ENCODE measurements around the gene PLXDC2. TPM values are rescaled to one million over a fixed set of nuclear protein-coding genes. Genes with fewer than 3 reads are reported as not detected.
"Not testable (repeated sequence)": the region's sequence is repeated elsewhere in the genome, so short reads cannot be mapped to it uniquely, and the experiment has no call there.

PLXDC2 gene
- total RNA-seq (72.7 TPM), polyA plus RNA-seq (25.9 TPM)

GRCh38 chr10:19816411-19817230 lies at the start of gene PLXDC2:
PLXDC2 (plus strand) TSS chr10:19816432.
- Histone ChIP-seq H3K27ac (ENCODE audit: low read depth) (peak within 1 kb of the TSS; percentile 81), H3K36me3 (ENCODE audit: insufficient read depth) (no peaks in the 10 kb centered on the region), H3K4me1 (ENCODE audit: insufficient read depth) (no peaks in the 10 kb centered on the region), H3K4me3 (ENCODE audit: low read depth, low read length) (peak within 1 kb of the TSS; percentile 79)
- under 1% methylated on average over 65 of the region's 65 CpGs for WGBS
- no peak for DNase-seq (ENCODE audit: extremely low spot score)

GRCh38 chr10:19767876-19768275 lies 48.4 kb upstream of the PLXDC2 start:
- Histone ChIP-seq H3K4me1 (ENCODE audit: insufficient read depth) (no peaks in the 10 kb centered on the region), H3K36me3 (ENCODE audit: insufficient read depth) (no peaks in the 10 kb centered on the region), H3K4me3 (ENCODE audit: low read depth, low read length) (no peak overlapping the region), H3K27ac (ENCODE audit: low read depth) (no peak overlapping the region)
- WGBS = 56% methylated on average over 7 of the region's 7 CpGs
- no peak for DNase-seq (ENCODE audit: extremely low spot score)

- H3K36me3 ChIP-seq (ENCODE audit: insufficient read depth); H3K27ac ChIP-seq (ENCODE audit: low read depth); H3K4me1 ChIP-seq (ENCODE audit: insufficient read depth); H3K4me3 ChIP-seq (ENCODE audit: low read depth, low read length); DNase-seq (ENCODE audit: extremely low spot score): not testable (repeated sequence)
- 82% methylated on average over 3 of the region's 3 CpGs for WGBS
Observed at GRCh38 chr10:19769826-19770225, 46.4 kb upstream of the PLXDC2 start.

GRCh38 chr10:19772972-19773371 lies 43.3 kb upstream of the PLXDC2 start:
- no peaks in the 10 kb centered on the region for H3K4me1 ChIP-seq (ENCODE audit: insufficient read depth)

GRCh38 chr10:19775296-19775695 lies 40.9 kb upstream of the PLXDC2 start:
- 76% methylated on average over 2 of the region's 2 CpGs for WGBS
- Histone ChIP-seq H3K4me1 (ENCODE audit: insufficient read depth) (no peaks in the 10 kb centered on the region), H3K4me3 (ENCODE audit: low read depth, low read length) (no peak overlapping the region), H3K36me3 (ENCODE audit: insufficient read depth) (no peaks in the 10 kb centered on the region), H3K27ac (ENCODE audit: low read depth) (no peak overlapping the region)
- DNase-seq (ENCODE audit: extremely low spot score) = no peak

More at GRCh38 chr10:19772972-19773371, 43.3 kb upstream of the PLXDC2 start:
- no peak overlapping the region for H3K4me3 ChIP-seq (ENCODE audit: low read depth, low read length)
- no peak overlapping the region for H3K27ac ChIP-seq (ENCODE audit: low read depth)
- 59% methylated on average over 2 of the region's 2 CpGs for WGBS
- DNase-seq (ENCODE audit: extremely low spot score) = no peak
- no peaks in the 10 kb centered on the region for H3K36me3 ChIP-seq (ENCODE audit: insufficient read depth)

- 47% methylated on average over 2 of the region's 2 CpGs for WGBS
- no peaks in the 10 kb centered on the region for H3K4me1 ChIP-seq (ENCODE audit: insufficient read depth)
- DNase-seq (ENCODE audit: extremely low spot score) = no peak
Observed at GRCh38 chr10:19777806-19778205, 38.4 kb upstream of the PLXDC2 start.

GRCh38 chr10:19778996-19779395 lies 37.2 kb upstream of the PLXDC2 start:
- no peak for DNase-seq (ENCODE audit: extremely low spot score)
- Histone ChIP-seq H3K27ac (ENCODE audit: low read depth) (no peak overlapping the region), H3K4me3 (ENCODE audit: low read depth, low read length) (no peak overlapping the region), H3K4me1 (ENCODE audit: insufficient read depth) (no peaks in the 10 kb centered on the region), H3K36me3 (ENCODE audit: insufficient read depth) (no peaks in the 10 kb centered on the region)
- WGBS = 60% methylated on average over 2 of the region's 2 CpGs

More at GRCh38 chr10:19777806-19778205, 38.4 kb upstream of the PLXDC2 start:
- Histone ChIP-seq H3K4me3 (ENCODE audit: low read depth, low read length) (no peak overlapping the region), H3K27ac (ENCODE audit: low read depth) (no peak overlapping the region), H3K36me3 (ENCODE audit: insufficient read depth) (no peaks in the 10 kb centered on the region)

- 66% methylated on average over 6 of the region's 6 CpGs for WGBS
- Histone ChIP-seq H3K4me1 (ENCODE audit: insufficient read depth) (no peaks in the 10 kb centered on the region), H3K36me3 (ENCODE audit: insufficient read depth) (no peaks in the 10 kb centered on the region), H3K27ac (ENCODE audit: low read depth) (no peak overlapping the region), H3K4me3 (ENCODE audit: low read depth, low read length) (no peak overlapping the region)
- no peak for DNase-seq (ENCODE audit: extremely low spot score)
Observed at GRCh38 chr10:19782430-19783089, 33.7 kb upstream of the PLXDC2 start.

GRCh38 chr10:19783721-19784120 lies 32.5 kb upstream of the PLXDC2 start:
- DNase-seq (ENCODE audit: extremely low spot score) = no peak
- H3K36me3 ChIP-seq (ENCODE audit: insufficient read depth) = no peaks in the 10 kb centered on the region
- H3K4me3 ChIP-seq (ENCODE audit: low read depth, low read length) = no peak overlapping the region
- WGBS = 96% methylated on average over 4 of the region's 4 CpGs
- H3K27ac ChIP-seq (ENCODE audit: low read depth) = no peak overlapping the region
- H3K4me1 ChIP-seq (ENCODE audit: insufficient read depth) = no peaks in the 10 kb centered on the region

GRCh38 chr10:19785366-19785765 lies 30.9 kb upstream of the PLXDC2 start:
- Histone ChIP-seq H3K36me3 (ENCODE audit: insufficient read depth) (no peaks in the 10 kb centered on the region), H3K4me3 (ENCODE audit: low read depth, low read length) (no peak overlapping the region), H3K27ac (ENCODE audit: low read depth) (no peak overlapping the region), H3K4me1 (ENCODE audit: insufficient read depth) (no peaks in the 10 kb centered on the region)
- WGBS = 64% methylated on average over 3 of the region's 3 CpGs
- DNase-seq (ENCODE audit: extremely low spot score) = no peak

- no peaks in the 10 kb centered on the region for H3K4me1 ChIP-seq (ENCODE audit: insufficient read depth)
- WGBS = 24% methylated on average over 3 of the region's 3 CpGs
- no peak overlapping the region for H3K27ac ChIP-seq (ENCODE audit: low read depth)
- no peak for DNase-seq (ENCODE audit: extremely low spot score)
- H3K36me3 ChIP-seq (ENCODE audit: insufficient read depth) = no peaks in the 10 kb centered on the region
- no peak overlapping the region for H3K4me3 ChIP-seq (ENCODE audit: low read depth, low read length)
Observed at GRCh38 chr10:19788075-19788686, 28.1 kb upstream of the PLXDC2 start.

GRCh38 chr10:19788902-19789301 lies 27.3 kb upstream of the PLXDC2 start:
- WGBS = 63% methylated on average over 2 of the region's 2 CpGs
- DNase-seq (ENCODE audit: extremely low spot score) = no peak
- Histone ChIP-seq H3K36me3 (ENCODE audit: insufficient read depth) (no peaks in the 10 kb centered on the region), H3K4me1 (ENCODE audit: insufficient read depth) (no peaks in the 10 kb centered on the region), H3K27ac (ENCODE audit: low read depth) (no peak overlapping the region), H3K4me3 (ENCODE audit: low read depth, low read length) (no peak overlapping the region)

- H3K36me3 ChIP-seq (ENCODE audit: insufficient read depth) = no peaks in the 10 kb centered on the region
- no peaks in the 10 kb centered on the region for H3K4me1 ChIP-seq (ENCODE audit: insufficient read depth)
- DNase-seq (ENCODE audit: extremely low spot score) = no peak
- no peak overlapping the region for H3K27ac ChIP-seq (ENCODE audit: low read depth)
- WGBS = 96% methylated on average over 5 of the region's 5 CpGs
- H3K4me3 ChIP-seq (ENCODE audit: low read depth, low read length) = no peak overlapping the region
Observed at GRCh38 chr10:19789607-19790006, 26.6 kb upstream of the PLXDC2 start.

GRCh38 chr10:19791032-19791431 lies 25.2 kb upstream of the PLXDC2 start:
- no peak for DNase-seq (ENCODE audit: extremely low spot score)
- Histone ChIP-seq H3K36me3 (ENCODE audit: insufficient read depth) (no peaks in the 10 kb centered on the region), H3K4me3 (ENCODE audit: low read depth, low read length) (no peak overlapping the region), H3K27ac (ENCODE audit: low read depth) (no peak overlapping the region), H3K4me1 (ENCODE audit: insufficient read depth) (no peaks in the 10 kb centered on the region)
- 83% methylated on average over 2 of the region's 2 CpGs for WGBS

Measured in urinary bladder (tissue), 4 donors.